EL (cell line): Measurements from ENCODE around the gene CPM.
"Not testable (repeated sequence)": the region's sequence is repeated elsewhere in the genome, so short reads cannot be mapped to it uniquely, and the experiment has no call there.

Experiments used
- DNase-seq: peaks from one replicate; pipeline ENCODE4 v3.0.0-alpha.2; 2016

Gene CPM

DNA sequence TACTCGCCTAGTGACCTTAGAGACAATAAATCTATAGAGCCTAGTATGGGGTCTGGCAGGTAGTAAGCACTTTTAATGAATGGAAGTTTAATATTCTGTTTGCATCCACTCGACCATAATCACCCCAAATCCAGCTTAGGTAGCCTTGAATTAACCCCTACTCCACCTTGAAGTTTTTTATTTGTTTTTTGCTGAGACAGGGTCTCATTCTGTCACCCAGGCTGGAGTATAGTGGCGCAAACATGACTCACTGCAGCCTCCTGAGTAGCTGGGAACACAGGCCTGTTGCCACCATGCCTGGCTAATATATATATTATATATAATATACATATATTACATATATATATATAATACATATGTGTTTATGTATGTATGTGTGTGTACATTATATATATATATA is 86.2 kb downstream of the CPM start:
- DNase-seq: no peak

DNA sequence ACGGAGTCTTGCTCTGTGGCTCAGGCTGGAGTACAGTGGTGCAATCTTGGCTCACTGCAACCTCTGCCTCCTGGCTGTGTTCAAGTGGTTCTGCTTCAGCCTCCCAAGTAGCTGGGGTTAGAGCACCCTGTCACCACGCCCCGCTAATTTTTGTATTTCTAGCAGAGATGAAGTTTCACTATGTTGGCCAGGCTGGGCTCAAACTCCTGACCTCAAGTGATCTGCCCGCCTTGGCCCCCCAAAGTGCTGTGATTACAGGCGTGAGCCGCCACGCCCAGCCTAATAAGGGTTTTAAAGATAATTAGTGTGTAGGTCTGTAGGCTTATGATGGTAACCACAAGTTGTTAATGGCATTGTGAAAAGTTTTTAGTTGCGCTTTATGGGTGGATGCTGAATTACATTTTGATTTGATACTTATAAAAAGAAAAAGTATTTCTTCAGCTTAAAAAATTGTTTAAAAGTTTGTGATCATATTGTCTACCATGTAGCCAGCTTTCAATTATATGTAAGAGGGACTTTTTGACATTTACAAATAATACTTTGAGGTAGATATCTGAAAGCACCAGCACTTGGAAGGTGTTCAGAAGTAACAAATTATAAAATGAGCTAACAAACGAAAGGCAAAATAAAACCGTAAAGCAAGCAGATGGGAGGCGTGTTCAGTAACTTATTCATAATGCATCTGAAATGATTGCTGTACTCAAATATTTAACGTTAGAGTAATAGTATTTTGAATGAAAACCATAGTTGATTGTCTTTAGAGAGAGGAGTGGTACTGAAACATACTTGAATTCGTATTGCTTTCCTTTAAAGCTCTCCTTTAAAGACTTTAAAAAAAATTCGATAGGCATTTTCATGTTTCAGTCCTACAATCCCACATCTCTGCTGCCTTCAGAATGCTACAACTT is 87.9 kb downstream of the CPM start:
- DNase-seq: no peak

DNA sequence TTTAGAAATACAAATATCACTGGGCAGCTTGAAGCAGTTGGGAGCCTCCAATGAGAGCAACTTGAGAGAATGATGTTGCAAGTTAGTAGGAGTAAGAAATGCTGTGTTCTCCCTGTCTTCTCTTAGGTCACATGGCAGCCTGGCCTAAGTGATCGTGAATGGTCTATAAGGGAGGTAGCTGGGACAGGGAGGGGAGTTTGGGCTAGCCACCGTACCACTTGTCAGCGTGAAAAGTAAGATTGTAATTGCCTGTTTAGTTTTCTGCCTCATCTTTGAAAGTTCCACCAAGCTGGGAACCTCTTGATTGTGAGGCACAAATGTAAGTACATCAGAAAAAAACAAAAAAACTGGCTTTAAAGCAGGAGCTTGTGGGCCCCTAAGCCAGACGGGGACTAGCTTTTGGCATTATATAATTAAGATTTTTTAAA is 88.6 kb downstream of the CPM start:
- DNase-seq: no peak

DNA sequence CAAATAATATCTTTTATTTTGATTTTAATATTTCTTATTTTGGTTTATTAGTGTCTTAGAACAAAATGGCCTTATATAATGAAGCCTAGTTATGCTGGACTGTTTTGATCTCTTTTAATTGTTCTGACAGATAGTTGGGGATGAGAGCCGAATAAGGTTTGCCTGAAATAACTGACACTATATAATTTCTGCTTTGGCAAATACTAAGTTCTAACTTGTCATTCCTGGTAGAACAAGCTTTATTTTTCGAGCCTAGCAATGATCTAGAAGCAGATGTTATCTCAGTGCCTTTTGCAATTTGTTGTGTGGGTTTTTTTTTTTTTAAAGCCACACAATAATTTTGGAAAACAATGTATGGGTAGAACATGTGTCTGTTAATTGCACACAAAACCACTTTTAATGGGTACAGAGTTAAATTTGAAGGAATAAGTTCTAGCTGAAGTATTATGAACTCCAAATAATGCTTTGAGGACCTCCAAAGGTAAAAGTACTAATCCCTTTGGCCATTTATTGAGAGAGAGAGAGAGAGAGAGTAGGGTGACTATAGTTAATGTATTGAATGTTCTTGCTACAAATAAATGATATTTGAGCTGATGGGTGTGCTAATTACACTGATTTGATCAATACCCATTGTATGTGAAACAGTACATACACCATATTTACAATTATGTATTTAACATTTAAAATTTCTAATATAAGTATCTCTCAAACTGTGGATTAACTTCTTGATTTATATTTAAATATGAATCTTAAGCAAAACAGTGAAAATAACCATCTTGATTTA is 90.0 kb downstream of the CPM start:
- DNase-seq: no peak

DNA sequence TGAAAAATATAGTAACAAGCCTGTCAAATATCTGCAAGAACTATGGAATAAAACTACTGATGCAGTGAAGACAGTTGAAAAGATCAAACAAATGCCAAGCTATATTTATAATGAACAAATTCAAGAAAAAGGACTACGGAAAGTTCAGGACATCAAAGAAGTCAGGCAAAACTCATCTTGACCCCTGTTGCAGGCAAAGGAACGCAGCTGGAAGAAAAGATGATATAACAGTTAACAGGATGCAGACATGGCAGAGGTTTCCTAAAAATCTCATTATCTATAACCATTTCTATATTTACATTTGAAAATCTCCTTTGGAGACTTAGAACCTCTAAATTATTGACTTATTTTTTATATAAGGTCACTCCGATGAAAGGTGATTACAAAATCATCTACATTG is 90.8 kb downstream of the CPM start:
- no peak for DNase-seq

DNA sequence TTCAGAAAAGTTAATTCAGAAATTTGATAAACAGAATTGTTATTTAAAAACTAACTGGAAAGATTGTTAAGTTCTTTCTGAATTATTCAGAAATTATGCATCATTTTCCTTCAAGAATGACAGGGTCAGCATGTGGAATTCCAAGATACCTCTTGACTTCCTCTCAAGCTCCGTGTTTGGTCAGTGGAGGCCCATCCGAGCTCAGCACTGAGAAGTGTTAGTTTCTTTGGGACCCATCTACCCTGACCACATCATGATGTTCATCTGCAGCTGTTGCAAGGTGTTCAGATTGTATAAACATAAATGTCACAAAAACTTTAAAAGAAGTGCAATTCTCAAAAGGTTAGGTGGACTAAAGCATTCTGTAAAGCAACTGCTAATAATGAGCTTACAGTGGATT is 91.3 kb downstream of the CPM start:
- no peak for DNase-seq

DNA sequence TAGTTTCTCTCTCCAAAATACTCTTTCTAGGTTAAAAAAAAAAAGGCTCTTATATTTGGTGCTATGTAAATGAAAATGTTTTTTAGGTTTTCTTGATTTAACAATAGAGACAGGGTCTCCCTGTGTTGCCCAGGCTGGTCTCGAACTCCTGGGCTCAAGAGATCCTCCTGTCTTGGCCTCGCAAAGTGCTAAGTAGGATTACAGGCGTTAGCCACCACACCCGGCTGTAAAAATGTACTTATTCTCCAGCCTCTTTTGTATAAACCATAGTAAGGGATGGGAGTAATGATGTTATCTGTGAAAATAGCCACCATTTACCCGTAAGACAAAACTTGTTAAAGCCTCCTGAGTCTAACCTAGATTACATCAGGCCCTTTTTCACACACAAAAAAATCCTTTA is 91.8 kb downstream of the CPM start:
- DNase-seq: not testable (repeated sequence)

DNA sequence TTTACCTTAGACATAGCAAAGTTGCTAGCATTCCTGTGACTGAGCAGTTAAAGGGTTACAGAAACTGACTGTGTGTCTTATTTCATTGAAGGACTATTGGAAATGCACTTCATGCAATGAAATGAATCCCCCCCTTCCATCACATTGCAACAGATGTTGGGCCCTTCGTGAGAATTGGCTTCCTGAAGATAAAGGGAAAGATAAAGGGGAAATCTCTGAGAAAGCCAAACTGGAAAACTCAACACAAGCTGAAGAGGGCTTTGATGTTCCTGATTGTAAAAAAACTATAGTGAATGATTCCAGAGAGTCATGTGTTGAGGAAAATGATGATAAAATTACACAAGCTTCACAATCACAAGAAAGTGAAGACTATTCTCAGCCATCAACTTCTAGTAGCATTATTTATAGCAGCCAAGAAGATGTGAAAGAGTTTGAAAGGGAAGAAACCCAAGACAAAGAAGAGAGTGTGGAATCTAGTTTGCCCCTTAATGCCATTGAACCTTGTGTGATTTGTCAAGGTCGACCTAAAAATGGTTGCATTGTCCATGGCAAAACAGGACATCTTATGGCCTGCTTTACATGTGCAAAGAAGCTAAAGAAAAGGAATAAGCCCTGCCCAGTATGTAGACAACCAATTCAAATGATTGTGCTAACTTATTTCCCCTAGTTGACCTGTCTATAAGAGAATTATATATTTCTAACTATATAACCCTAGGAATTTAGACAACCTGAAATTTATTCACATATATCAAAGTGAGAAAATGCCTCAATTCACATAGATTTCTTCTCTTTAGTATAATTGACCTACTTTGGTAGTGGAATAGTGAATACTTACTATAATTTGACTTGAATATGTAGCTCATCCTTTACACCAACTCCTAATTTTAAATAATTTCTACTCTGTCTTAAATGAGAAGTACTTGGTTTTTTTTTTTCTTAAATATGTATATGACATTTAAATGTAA is 93.5 kb downstream of the CPM start:
- DNase-seq: no peak

DNA sequence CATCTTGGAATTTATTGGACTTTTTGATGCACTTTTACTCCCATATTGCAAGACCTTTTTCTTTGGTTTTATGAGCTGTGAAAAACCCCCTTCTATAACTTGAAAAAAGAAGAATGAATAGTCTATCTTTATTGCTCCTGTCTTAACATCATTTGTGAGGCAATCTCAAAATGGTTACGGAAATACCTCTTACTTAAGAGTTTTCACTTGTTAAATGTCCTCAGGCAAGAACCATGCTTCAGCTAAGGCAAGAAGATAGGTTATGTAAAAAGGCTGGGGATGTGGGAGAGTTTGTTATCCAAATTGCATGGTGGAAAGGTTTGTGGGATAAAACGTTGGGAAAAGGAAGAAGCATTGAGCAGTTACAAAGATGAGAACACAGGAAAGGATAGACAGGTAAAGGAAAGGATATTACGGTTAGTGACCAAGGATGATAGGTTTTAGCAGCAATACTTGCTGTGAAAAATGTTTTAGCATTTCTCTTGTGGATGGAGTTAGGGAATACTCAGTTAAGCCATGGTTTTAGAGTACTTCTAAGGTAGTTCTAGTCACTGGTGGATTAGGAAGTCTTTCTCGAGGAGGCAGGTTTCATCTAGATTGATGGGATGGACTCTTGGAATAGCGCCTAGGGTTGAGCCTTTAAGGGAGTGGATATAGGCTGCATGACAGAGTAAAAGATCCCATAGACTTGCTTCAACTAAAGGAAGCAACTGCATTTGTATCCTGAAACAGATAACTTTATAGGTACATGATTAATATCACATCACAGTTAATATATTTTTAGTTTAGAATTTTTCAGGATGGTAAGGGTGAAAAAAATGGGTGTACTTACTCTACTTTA is 94.7 kb downstream of the CPM start:
- DNase-seq: no peak

DNA sequence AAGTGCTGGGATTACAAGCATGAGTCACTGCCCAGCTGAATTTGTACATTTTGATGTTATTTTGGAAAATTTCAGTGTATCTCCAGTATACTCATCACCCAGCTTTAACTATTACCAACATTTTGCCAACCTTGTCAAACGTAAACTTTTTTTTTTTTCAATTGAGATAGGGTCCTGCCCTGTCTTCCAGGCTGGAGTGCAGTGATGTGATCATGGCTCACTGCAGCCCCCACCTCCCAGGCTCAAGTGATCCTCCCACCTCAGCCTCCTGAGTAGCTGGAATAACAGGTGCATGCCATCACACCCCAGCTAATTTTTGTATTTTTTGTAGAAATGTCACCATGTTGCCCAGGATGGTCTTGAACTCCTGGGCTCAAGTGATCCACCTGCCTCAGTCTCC is 95.8 kb downstream of the CPM start:
- no peak for DNase-seq

DNA sequence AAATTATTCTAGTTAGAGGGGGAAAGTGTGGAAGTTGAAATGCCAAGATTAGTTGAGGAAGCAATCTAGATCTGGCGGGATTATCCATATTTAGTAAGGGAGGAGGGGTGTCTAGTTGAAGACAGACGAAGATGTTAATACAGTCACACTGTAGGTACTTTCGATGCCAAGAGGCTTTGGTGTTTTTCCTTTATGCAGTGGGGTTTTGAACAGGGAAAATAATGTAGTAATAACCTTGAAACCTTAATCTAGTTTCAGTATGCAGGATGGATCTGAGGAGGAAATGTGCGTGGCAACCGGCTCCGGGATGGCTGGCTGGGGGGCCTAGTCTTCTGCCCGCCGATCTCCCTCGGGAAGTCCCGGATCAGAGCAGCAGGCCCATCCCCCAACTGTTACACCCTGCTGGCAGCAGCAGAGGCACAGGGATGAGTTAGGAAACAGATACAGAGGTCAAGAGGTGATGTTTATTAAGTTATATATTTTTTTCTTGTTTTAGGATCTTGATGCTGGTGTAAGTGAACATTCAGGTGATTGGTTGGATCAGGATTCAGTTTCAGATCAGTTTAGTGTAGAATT is 97.5 kb downstream of the CPM start:
- DNase-seq: no peak

DNA sequence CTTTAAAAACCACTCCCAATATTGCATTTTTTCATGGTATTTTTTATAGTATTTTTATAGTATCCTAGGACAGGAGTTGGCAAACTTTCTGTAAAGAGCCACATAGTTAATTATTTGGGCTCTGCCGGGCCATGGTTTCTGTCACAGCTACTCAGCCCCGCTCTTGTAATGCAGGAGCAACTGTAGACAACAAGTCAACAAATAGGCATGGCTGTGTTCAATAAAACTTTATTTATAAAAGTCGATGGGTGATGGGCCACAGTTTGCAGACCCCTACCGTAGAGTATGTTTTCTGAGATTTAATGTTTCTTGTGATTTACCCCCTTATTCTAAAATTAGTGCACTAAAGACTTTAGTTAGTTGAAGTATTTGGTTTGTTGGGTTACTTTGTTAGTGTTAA is 99.5 kb downstream of the CPM start:
- no peak for DNase-seq

DNA sequence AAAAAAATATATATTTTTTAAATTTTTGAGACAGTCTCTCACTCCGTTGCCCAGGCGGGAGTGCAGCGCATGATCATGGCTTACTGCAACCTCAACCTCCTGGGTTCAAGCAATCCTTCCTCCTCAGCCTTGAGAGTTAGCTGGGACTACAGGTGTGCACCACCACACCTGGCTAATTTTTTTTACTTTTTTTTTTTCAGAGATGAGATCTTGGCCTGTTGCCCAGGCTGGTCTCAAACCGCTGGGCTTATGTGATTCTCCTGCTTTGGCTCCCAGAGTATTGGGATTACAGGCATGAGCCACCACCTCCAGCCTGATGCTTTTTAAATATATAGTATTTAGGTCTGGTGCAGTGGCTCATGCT is 100.5 kb downstream of the CPM start:
- no peak for DNase-seq

DNA sequence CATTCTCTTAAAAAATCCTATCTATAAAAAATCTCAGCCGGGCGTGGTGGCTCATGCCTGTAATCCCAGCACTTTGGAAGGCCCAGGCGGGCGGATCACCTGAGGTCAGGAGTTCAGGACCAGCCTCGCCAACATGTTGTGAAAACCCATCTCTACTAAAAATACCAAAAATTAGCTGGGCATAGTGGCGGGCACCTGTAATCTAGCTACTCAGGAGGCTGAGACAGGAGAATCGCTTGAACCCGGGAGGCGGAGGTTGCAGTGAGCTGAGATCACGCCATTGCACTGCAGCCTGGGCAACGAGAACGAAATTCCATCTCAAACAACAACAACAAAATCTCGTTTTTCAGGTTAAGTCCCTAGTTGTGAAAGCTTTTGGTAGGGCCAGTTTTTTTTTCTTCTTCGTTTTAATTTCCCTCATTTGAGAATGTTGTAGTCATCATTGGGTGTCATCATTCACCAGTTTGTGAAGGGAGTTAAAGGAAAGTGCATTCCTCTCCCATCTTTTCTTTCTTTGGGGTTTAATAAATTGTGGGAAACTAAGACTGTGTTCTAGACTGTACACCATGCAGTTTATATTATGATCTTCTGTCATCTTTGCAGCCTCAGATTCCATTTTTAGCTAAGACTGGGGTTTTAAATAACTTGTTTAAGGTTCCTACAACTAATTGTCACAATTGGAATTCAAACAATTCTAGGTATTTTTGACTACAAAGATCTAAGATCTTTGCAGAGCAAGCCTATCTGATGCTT is 101.0 kb downstream of the CPM start:
- DNase-seq: no peak

DNA sequence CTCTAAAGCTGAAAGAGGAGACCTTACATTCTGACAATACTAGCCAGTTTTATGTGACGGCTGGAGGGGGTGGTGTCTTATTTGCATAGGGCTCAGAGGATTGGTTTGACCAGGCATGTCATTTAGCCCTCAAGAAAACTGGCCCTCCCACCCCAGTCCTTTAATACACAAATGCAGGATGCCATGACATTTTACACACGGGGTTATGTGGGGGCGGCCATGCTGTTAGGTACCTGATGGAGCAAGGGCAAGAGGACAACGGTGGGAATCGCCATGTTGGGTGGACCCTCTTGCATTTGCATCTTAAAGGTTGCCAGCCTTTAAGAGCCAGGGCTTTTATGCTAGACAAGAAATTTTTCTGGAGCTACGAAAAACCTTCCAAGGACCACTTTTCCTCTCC is 101.7 kb downstream of the CPM start:
- DNase-seq: no peak

DNA sequence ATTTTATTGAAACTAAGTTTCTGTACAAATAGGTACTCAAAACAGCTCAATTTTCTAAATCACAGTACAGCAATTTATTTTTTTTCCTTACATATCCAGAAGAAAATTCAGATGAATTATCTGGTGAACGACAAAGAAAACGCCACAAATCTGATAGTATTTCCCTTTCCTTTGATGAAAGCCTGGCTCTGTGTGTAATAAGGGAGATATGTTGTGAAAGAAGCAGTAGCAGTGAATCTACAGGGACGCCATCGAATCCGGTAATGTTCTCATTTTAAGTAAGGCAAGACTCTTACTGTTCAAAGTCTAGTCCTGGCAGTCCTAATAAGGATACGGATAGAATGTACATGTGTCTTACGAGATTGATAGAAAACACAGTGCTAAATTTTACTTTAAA is 104.3 kb downstream of the CPM start:
- no peak for DNase-seq

DNA sequence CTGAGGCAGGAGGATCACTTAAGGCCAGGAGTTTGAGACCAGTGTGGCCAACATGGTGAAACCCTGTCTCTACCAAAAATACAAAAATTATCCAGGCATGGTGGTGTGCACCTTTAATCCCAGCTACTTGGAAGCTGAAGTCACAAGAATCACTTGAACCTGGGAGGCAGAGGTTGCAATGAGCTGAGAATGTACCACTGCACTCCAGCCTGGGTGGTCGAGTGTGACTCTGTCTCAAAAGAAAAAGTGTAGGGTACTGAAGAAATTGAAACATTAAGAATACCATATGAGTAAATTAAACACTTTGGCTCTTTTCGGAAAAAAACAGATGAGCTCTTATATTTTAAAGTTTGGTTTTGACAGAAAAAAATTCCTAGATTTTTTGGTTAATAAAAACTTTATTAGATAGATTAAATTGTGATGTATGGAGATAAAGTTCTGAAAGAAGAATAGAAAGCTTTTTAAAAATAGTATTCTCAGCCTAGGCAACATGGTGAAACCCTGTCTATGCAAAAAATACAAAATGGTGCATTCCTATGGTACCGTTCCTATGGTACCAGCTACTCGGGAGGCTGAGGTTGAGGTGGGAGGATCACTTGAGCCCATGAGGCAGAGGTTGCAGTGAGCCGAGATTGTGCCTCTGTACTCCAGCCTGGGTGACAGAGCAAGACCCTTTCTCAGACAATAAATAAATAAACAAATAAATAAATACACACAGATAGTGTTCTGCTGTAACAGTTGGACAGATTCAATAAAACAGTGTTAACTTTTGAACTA is 104.9 kb downstream of the CPM start:
- no peak for DNase-seq

DNA sequence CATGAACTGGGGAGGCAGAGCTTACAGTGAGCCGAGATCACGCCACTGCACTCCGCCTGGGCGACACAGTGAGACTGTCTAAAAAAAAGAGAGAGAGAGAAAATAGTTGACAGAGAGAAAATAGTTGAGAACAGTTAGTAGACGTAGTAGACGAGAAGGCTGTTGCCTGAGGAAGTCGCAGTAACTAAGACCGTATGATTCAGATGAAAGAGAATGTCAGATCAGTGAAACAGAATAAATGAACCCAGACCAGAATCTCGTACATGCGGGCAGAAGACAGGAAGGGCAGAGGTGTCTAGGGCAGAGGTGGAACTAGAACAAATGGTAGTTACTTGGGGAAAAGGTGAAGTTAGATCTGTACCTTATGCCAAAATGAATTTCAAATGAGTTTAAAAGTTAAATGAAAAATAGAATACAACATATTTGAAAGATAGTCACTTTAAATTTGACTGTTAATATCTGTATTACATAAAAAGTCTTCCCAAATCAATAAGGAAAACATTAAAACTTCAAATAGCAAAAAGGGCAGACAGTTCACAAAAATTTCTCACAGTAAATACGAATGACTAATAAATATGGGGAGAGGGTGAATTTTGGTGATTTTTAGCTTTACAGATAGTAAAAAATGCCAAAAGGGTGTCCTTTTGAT is 107.3 kb downstream of the CPM start:
- no peak for DNase-seq

DNA sequence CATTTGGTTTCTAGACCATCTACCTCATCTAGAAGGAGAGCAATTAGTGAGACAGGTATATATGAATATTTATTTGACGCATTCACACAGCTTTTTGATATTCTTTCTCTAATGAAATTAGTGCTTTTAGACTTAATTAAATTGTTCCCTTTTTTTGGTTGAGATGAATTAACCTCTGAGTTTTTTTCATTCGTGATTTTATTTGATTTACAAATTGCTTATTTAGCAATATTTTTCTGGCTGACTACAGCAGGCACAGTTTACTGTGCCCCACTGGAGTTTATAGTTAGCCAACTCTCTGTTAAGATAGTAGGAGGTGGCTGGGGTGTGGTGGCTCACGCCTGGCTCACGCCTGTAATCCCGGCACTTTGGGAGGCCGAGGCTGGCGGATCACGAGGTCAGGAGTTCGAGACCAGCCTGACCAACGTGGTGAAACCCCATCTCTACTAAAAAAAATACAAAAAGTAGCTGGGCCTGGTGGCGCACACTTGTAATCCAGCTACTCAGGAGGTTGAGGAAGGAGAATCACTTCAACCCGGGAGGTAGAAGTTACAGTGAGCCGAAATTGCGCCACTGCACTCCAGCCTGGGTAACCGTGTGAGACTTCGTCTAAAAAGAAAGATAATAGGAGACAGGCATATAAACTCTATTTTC is 108.2 kb downstream of the CPM start:
- DNase-seq: no peak
